ENCODE measurements around the gene KCMF1.

Gene KCMF1

GRCh38 chr2:85019121-85019520 lies 48.2 kb downstream of the KCMF1 start:
- H3K36me3 ChIP-seq = no peaks in the 10 kb centered on the region
- no peak overlapping the region for H3K27ac ChIP-seq
- no peak overlapping the region for H3K4me3 ChIP-seq (ENCODE audit: low read depth in 1 of 2, low read length in 1 of 2)
- no peaks in the 10 kb centered on the region for H3K27me3 ChIP-seq
- TF ChIP-seq CTCF (IDR thresholded peaks at IDR 0.05) = no peak
- no peaks in the 10 kb centered on the region for H3K9me3 ChIP-seq
- peaks cover 5 to 13% of the 10 kb centered on the region in 2 experiments for H3K4me1 ChIP-seq (ENCODE audit: control insufficient read depth in 1 of 2, insufficient read depth in 1 of 2, low read depth in 1 of 2, low read length in 1 of 2)

- H3K27ac ChIP-seq = no peak overlapping the region
- no peaks in the 10 kb centered on the region for H3K9me3 ChIP-seq
- H3K27me3 ChIP-seq = no peaks in the 10 kb centered on the region
- no peak overlapping the region for H3K4me3 ChIP-seq (ENCODE audit: low read depth in 1 of 2, low read length in 1 of 2)
- H3K4me1 ChIP-seq (ENCODE audit: control insufficient read depth in 1 of 2, insufficient read depth in 1 of 2, low read depth in 1 of 2, low read length in 1 of 2) = peaks cover 13 to 19% of the 10 kb centered on the region in 2 experiments
- TF ChIP-seq CTCF (IDR thresholded peaks at IDR 0.05) = no peak
- H3K36me3 ChIP-seq = no peaks in the 10 kb centered on the region
Measured at GRCh38 chr2:85022232-85022631, 51.3 kb downstream of the KCMF1 start.

GRCh38 chr2:85024372-85025047 lies 53.5 kb downstream of the KCMF1 start:
- TF ChIP-seq CTCF (IDR thresholded peaks at IDR 0.05) = no peak
- Histone ChIP-seq H3K4me3 (ENCODE audit: low read depth in 1 of 2, low read length in 1 of 2) (no peak overlapping the region), H3K4me1 (ENCODE audit: control insufficient read depth in 1 of 2, insufficient read depth in 1 of 2, low read depth in 1 of 2, low read length in 1 of 2) (peaks cover 13% of the 10 kb centered on the region in 2 experiments), H3K27me3 (no peaks in the 10 kb centered on the region), H3K36me3 (peaks cover 21% of the 10 kb centered on the region), H3K27ac (peak overlapping the region; percentile 24), H3K9me3 (no peaks in the 10 kb centered on the region)

- H3K27ac ChIP-seq = no peak overlapping the region
- peaks cover 0 to 5% of the 10 kb centered on the region in 2 experiments for H3K4me1 ChIP-seq (ENCODE audit: control insufficient read depth in 1 of 2, insufficient read depth in 1 of 2, low read depth in 1 of 2, low read length in 1 of 2)
- H3K36me3 ChIP-seq = peaks cover 76% of the 10 kb centered on the region
- H3K27me3 ChIP-seq = no peaks in the 10 kb centered on the region
- TF ChIP-seq CTCF (IDR thresholded peaks at IDR 0.05) = no peak
- H3K9me3 ChIP-seq = no peaks in the 10 kb centered on the region
- no peak overlapping the region for H3K4me3 ChIP-seq (ENCODE audit: low read depth in 1 of 2, low read length in 1 of 2)
Measured at GRCh38 chr2:85032621-85033020, 61.7 kb downstream of the KCMF1 start.

GRCh38 chr2:85033388-85033787 lies 62.4 kb downstream of the KCMF1 start:
- H3K36me3 ChIP-seq = peaks cover 76% of the 10 kb centered on the region
- TF ChIP-seq CTCF (IDR thresholded peaks at IDR 0.05) = no peak
- no peak overlapping the region for H3K4me3 ChIP-seq (ENCODE audit: low read depth in 1 of 2, low read length in 1 of 2)
- peaks cover 0 to 5% of the 10 kb centered on the region in 2 experiments for H3K4me1 ChIP-seq (ENCODE audit: control insufficient read depth in 1 of 2, insufficient read depth in 1 of 2, low read depth in 1 of 2, low read length in 1 of 2)
- H3K27me3 ChIP-seq = no peaks in the 10 kb centered on the region
- H3K27ac ChIP-seq = peak overlapping the region; percentile 19
- H3K9me3 ChIP-seq = no peaks in the 10 kb centered on the region

Measured in neutrophil (primary cell).